ENCODE data around the gene CNTLN. TPM values are rescaled to one million over a fixed set of nuclear protein-coding genes. Genes with fewer than 3 reads are reported as not detected.

The CNTLN gene
- total and polyA plus RNA-seq, 4 donors: 2.1 to 30.3 (median 4.0) TPM

- Histone ChIP-seq H3K9ac (ENCODE audit: insufficient read depth in 1 of 2, low read length in 2 of 2) (peak overlapping the region in 1 of 2 donors; percentile 30), H3K9me3 (ENCODE audit: control insufficient read depth in 4 of 4, insufficient read depth in 3 of 4, low read length in 3 of 4) (no peaks in the 10 kb centered on the region)
- no peak for ATAC-seq (ENCODE audit: insufficient read depth, low FRiP score)
These were observed 396.9 kb downstream of the CNTLN start for GRCh38 chr9:17531642-17532254.

GRCh38 chr9:17532461-17532860 lies 397.6 kb downstream of the CNTLN start:
- ATAC-seq (ENCODE audit: insufficient read depth, low FRiP score): no peak
- WGBS, 2 donors: 84 to 86% methylated on average over 6 of the region's 6 CpGs
- no peak for TF ChIP-seq CTCF (IDR thresholded peaks at IDR 0.05; ENCODE audit: control extremely low read depth, extremely low read depth)

More at GRCh38 chr9:17531642-17532254, 396.9 kb downstream of the CNTLN start:
- peak; percentile 51 to 70 (median 68) for DNase-seq
- Histone ChIP-seq H3K36me3 (ENCODE audit: control insufficient read depth in 4 of 4, insufficient read depth in 4 of 4, low read length in 4 of 4) (no peaks in the 10 kb centered on the region), H3K4me1 (ENCODE audit: control insufficient read depth in 5 of 5, insufficient read depth in 5 of 5, low read length in 5 of 5) (no peaks in the 10 kb centered on the region), H3K27ac (ENCODE audit: low read depth in 1 of 2, low read length in 1 of 2) (no peak overlapping the region), H3K4me3 (no peak overlapping the region), H3K27me3 (ENCODE audit: control insufficient read depth in 3 of 3, insufficient read depth in 3 of 3, low read length in 2 of 3) (no peaks in the 10 kb centered on the region)
- WGBS, 2 donors: 42 to 44% methylated on average over 10 of the region's 10 CpGs
- TF ChIP-seq CTCF (IDR thresholded peaks at IDR 0.05; ENCODE audit: control extremely low read depth, extremely low read depth): no peak

GRCh38 chr9:17535176-17535575 lies 400.3 kb downstream of the CNTLN start:
- H3K4me1 ChIP-seq (ENCODE audit: control insufficient read depth in 5 of 5, insufficient read depth in 5 of 5, low read length in 5 of 5): no peaks in the 10 kb centered on the region
- no peaks in the 10 kb centered on the region for H3K27me3 ChIP-seq (ENCODE audit: control insufficient read depth in 3 of 3, insufficient read depth in 3 of 3, low read length in 2 of 3)
- no peak overlapping the region for H3K4me3 ChIP-seq
- H3K9me3 ChIP-seq (ENCODE audit: control insufficient read depth in 4 of 4, insufficient read depth in 3 of 4, low read length in 3 of 4): peaks cover 0 to 3% (median 0%) of the 10 kb centered on the region in 4 donors
- ATAC-seq (ENCODE audit: insufficient read depth, low FRiP score) (no peak), DNase-seq (no peak)
- no peak overlapping the region for H3K27ac ChIP-seq (ENCODE audit: low read depth in 1 of 2, low read length in 1 of 2)
- WGBS, 2 donors: 71 to 72% methylated on average over 3 of the region's 3 CpGs
- H3K36me3 ChIP-seq (ENCODE audit: control insufficient read depth in 4 of 4, insufficient read depth in 4 of 4, low read length in 4 of 4): no peaks in the 10 kb centered on the region
- no peak for TF ChIP-seq CTCF (IDR thresholded peaks at IDR 0.05; ENCODE audit: control extremely low read depth, extremely low read depth)
- no peak overlapping the region for H3K9ac ChIP-seq (ENCODE audit: insufficient read depth in 1 of 2, low read length in 2 of 2)

More at GRCh38 chr9:17532461-17532860, 397.6 kb downstream of the CNTLN start:
- H3K9ac ChIP-seq (ENCODE audit: insufficient read depth in 1 of 2, low read length in 2 of 2): no peak overlapping the region
- no peaks in the 10 kb centered on the region for H3K4me1 ChIP-seq (ENCODE audit: control insufficient read depth in 5 of 5, insufficient read depth in 5 of 5, low read length in 5 of 5)
- H3K9me3 ChIP-seq (ENCODE audit: control insufficient read depth in 4 of 4, insufficient read depth in 3 of 4, low read length in 3 of 4): no peaks in the 10 kb centered on the region
- H3K36me3 ChIP-seq (ENCODE audit: control insufficient read depth in 4 of 4, insufficient read depth in 4 of 4, low read length in 4 of 4): no peaks in the 10 kb centered on the region
- DNase-seq: no peak
- H3K27me3 ChIP-seq (ENCODE audit: control insufficient read depth in 3 of 3, insufficient read depth in 3 of 3, low read length in 2 of 3): no peaks in the 10 kb centered on the region
- H3K4me3 ChIP-seq: no peak overlapping the region
- no peak overlapping the region for H3K27ac ChIP-seq (ENCODE audit: low read depth in 1 of 2, low read length in 1 of 2)

GRCh38 chr9:17536027-17536426 lies 401.2 kb downstream of the CNTLN start:
- H3K36me3 ChIP-seq (ENCODE audit: control insufficient read depth in 4 of 4, insufficient read depth in 4 of 4, low read length in 4 of 4): no peaks in the 10 kb centered on the region
- no peak overlapping the region for H3K27ac ChIP-seq (ENCODE audit: low read depth in 1 of 2, low read length in 1 of 2)
- DNase-seq: no peak
- WGBS, 2 donors: 90 to 91% methylated on average over 7 of the region's 7 CpGs
- no peak for ATAC-seq (ENCODE audit: insufficient read depth, low FRiP score)
- no peak overlapping the region for H3K9ac ChIP-seq (ENCODE audit: insufficient read depth in 1 of 2, low read length in 2 of 2)
- H3K27me3 ChIP-seq (ENCODE audit: control insufficient read depth in 3 of 3, insufficient read depth in 3 of 3, low read length in 2 of 3): no peaks in the 10 kb centered on the region
- peaks cover 0 to 3% (median 0%) of the 10 kb centered on the region in 4 donors for H3K9me3 ChIP-seq (ENCODE audit: control insufficient read depth in 4 of 4, insufficient read depth in 3 of 4, low read length in 3 of 4)
- no peak for TF ChIP-seq CTCF (IDR thresholded peaks at IDR 0.05; ENCODE audit: control extremely low read depth, extremely low read depth)
- H3K4me1 ChIP-seq (ENCODE audit: control insufficient read depth in 5 of 5, insufficient read depth in 5 of 5, low read length in 5 of 5): no peaks in the 10 kb centered on the region
- no peak overlapping the region for H3K4me3 ChIP-seq

All from lung (tissue), 12 donors.